Neural progenitor cell (in vitro differentiated cells): ENCODE measurements around the gene IL12A.

Experiments used
- EZH2 ChIP-seq: fragments of 200-600 bp; sonication (generic); IDR thresholded peaks from 2 replicates; pipeline ENCODE4 v1.6.1; 2017; ENCODE audit warnings: antibody characterized with exemption, mild to moderate bottlenecking, moderate library complexity
- EZH2phosphoT487 ChIP-seq: fragments of 200-600 bp; sonication (generic); IDR thresholded peaks from 2 replicates; pipeline ENCODE4 v1.6.1; 2017; ENCODE audit warnings: antibody characterized with exemption
- TF ChIP-seq, protein P1 (sequence below): fragments of 200-600 bp; sonication (generic); IDR thresholded peaks from 2 replicates; pipeline ENCODE4 v1.5.1; 2017; ENCODE audit warnings: antibody characterized with exemption, mild to moderate bottlenecking

DNA sequence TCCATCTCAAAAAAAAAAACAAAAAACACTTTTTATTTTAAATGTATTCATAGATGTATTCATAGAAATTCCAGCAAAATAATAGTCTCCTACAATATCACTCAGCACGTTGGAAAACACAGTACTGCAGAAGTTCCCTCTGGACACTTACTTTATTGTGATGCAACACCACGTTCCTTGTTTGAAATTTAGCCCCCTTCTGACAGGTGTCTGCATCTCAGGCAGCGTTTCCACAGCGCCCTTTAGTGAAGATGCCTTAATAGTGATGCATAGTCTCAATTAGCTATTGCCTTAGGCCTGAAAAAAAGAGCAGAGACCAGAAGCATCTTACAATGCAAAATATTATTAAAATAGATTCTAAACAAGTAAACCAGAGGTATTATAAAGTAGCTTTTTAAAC, 20.3 kb downstream of the IL12A start:
- TF ChIP-seq, protein P1, sequence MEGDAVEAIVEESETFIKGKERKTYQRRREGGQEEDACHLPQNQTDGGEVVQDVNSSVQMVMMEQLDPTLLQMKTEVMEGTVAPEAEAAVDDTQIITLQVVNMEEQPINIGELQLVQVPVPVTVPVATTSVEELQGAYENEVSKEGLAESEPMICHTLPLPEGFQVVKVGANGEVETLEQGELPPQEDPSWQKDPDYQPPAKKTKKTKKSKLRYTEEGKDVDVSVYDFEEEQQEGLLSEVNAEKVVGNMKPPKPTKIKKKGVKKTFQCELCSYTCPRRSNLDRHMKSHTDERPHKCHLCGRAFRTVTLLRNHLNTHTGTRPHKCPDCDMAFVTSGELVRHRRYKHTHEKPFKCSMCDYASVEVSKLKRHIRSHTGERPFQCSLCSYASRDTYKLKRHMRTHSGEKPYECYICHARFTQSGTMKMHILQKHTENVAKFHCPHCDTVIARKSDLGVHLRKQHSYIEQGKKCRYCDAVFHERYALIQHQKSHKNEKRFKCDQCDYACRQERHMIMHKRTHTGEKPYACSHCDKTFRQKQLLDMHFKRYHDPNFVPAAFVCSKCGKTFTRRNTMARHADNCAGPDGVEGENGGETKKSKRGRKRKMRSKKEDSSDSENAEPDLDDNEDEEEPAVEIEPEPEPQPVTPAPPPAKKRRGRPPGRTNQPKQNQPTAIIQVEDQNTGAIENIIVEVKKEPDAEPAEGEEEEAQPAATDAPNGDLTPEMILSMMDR = no peak
- TF ChIP-seq EZH2phosphoT487 = no peak
- TF ChIP-seq EZH2 = no peak
